Immature natural killer cell (primary cell): Measurements from ENCODE around the gene PPP2R5C. TPM values are rescaled to one million over a fixed set of nuclear protein-coding genes. Genes with fewer than 3 reads are reported as not detected.

Experiments
- DNase-seq, 3 donors: peaks; one replicate each; pipeline ENCODE4 v3.0.0; 2022; ENCODE audit warnings: mixed read lengths in 1 of 3
- H3K27ac Mint-ChIP-seq, 6 donors: one replicate each; pipeline ENCODE4 v1.8.0; 2020; ENCODE audit warnings: mixed read lengths in 6 of 6, mild to moderate bottlenecking in 5 of 6, inconsistent platforms in 4 of 6, moderate library complexity in 3 of 6
- H3K27me3 Mint-ChIP-seq, 3 donors: one replicate each; pipeline ENCODE4 v1.8.0; 2020 to 2021; ENCODE audit warnings: low read depth in 3 of 3, mild to moderate bottlenecking in 3 of 3, mixed read lengths in 3 of 3, moderate library complexity in 3 of 3, inconsistent platforms in 1 of 3
- H3K36me3 Mint-ChIP-seq, 3 donors: one replicate each; pipeline ENCODE4 v1.8.0; 2020; ENCODE audit warnings: mixed read lengths in 3 of 3, inconsistent platforms in 2 of 3, mild to moderate bottlenecking in 2 of 3
- H3K4me1 Mint-ChIP-seq, 2 donors: one replicate each; pipeline ENCODE4 v1.8.0; 2020; ENCODE audit warnings: inconsistent platforms in 2 of 2, mild to moderate bottlenecking in 2 of 2, mixed read lengths in 2 of 2, moderate library complexity in 1 of 2
- H3K4me3 Mint-ChIP-seq, 5 donors: one replicate each; pipeline ENCODE4 v1.8.0; 2020; ENCODE audit warnings: mild to moderate bottlenecking in 5 of 5, mixed read lengths in 5 of 5, inconsistent platforms in 3 of 5, moderate library complexity in 3 of 5
- H3K9me3 Mint-ChIP-seq, 6 donors: one replicate each; pipeline ENCODE4 v1.8.0; 2020; ENCODE audit warnings: mild to moderate bottlenecking in 6 of 6, mixed read lengths in 6 of 6, inconsistent platforms in 4 of 6, moderate library complexity in 3 of 6
- polyA plus RNA-seq, 3 donors: library from polyadenylated mRNA; unstranded; fragments of 300-500 nt; fragmentation: Illumina TruSeq; gene quantifications; one replicate each; pipeline ENCODE4 v1.2.3, GENCODE V29; 2021

Gene PPP2R5C
- polyA plus RNA-seq, 3 donors from 2014 or later = 214 to 250 (median 236) TPM

DNA sequence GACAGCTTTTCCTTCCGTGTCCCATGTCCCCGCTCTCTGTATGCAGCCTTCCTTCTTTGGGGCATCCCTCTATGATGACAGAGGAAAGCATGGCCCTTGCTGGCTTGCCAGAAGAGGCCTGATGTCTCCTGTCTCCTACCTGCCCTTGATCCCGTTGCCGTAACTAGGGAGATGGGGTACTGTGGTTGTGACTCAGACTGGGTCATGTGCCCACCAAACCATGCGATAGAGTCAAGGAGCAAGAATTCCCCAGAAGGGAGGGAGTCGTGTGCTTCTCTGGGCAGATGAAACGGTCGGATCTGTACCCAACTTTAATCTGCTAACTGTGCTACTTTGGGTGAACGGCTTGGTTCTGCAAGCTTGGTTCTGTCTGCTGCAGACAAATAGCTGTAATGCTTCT, 103.8 kb downstream of the PPP2R5C start:
- no peak for DNase-seq
- Mint-ChIP-seq H3K27me3 (peaks cover 2% of the 10 kb centered on the region in 3 donors), H3K4me1 (peaks cover 59 to 81% of the 10 kb centered on the region in 2 donors), H3K27ac (peak overlapping the region; percentile 61 to 81 (median 73)), H3K9me3 (no peaks in the 10 kb centered on the region), H3K4me3 (no peak overlapping the region), H3K36me3 (peaks cover 8 to 23% (median 23%) of the 10 kb centered on the region in 3 donors)

DNA sequence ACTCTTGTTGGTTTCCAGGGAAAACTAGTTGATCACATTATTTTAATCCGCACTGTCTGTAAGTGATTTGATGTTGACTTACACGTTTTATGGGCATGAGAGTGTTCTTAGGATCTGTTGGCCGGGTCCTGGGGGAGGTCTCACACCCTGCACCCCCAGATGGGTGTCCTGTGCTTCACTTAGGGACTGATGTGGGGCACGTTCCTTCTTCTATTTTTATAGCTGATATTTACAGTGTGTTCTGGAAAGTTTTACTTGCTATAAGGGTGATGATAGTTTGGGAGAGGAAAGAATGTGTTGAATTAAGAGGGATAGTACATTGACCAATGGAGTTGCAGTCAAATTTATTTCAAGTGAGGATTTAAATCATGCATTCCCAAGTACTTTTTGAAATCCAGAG, 106.3 kb downstream of the PPP2R5C start:
- Mint-ChIP-seq H3K9me3 (no peaks in the 10 kb centered on the region), H3K36me3 (peaks cover 4 to 9% (median 5%) of the 10 kb centered on the region in 3 donors), H3K4me3 (no peak overlapping the region), H3K4me1 (peaks cover 62 to 83% of the 10 kb centered on the region in 2 donors), H3K27me3 (peaks cover 0 to 2% (median 2%) of the 10 kb centered on the region in 3 donors), H3K27ac (peak overlapping the region; percentile 50 to 90 (median 70))
- no peak for DNase-seq

DNA sequence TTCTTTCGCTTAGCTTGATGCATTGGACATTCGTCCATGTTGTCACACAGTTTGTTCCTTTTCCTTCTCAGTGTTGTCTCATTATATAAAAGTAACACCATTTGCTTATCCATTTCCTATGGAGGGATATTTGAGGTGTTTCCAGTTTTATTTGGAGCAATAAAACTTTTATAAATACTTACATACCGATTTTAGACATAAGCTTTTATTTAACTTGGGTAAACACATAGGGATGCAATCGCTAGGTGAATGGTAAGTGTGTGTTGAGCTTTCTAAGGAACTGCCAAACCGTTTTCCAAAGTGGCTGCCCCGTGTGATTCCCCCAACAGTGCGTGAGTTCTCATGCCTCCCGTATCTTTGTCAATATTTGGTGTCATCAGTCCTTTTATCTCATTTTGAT, 107.7 kb downstream of the PPP2R5C start:
- Mint-ChIP-seq H3K4me3 (no peak overlapping the region), H3K27me3 (peaks cover 0 to 4% (median 2%) of the 10 kb centered on the region in 3 donors), H3K4me1 (peaks cover 68 to 87% of the 10 kb centered on the region in 2 donors), H3K9me3 (no peaks in the 10 kb centered on the region), H3K36me3 (peaks cover 4 to 9% (median 5%) of the 10 kb centered on the region in 3 donors), H3K27ac (peak overlapping the region; percentile 64 to 86 (median 77))
- DNase-seq = no peak

DNA sequence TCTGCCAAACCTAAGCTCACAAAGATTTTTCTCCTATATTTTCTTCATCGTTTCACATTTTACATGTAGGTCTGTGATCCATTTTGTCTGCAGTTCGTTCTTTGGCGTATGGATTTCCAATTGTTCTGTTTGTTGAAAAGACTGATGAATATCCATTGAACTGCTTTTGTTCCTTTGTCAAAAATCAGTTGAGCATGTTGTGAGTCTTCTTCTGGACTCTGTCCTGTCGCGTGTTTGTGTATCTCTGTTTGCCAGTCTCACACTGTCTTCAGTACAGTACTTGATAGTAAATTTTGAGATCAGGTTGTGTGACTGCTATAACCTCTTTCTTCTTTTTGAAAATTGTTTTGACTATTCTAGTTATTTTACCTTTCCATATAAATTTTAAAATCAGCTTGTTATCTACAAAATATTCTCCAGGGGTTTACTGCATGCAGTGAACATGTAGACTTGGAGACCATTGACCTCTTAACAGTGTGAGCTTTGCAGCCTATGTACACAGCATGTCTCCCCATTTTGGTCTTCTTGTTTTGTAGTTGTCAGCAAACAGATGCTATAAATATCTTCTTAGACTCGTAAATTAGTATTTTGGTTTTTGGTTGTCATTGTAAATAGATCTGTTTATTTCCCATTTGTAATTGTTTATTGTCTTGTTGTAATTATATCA, 108.9 kb downstream of the PPP2R5C start:
- Mint-ChIP-seq H3K27me3 (peaks cover 0 to 4% (median 0%) of the 10 kb centered on the region in 3 donors), H3K4me3 (no peak overlapping the region), H3K9me3 (no peaks in the 10 kb centered on the region), H3K27ac (peak overlapping the region; percentile 64 to 83 (median 69)), H3K36me3 (peaks cover 4 to 6% (median 4%) of the 10 kb centered on the region in 3 donors), H3K4me1 (peaks cover 66 to 82% of the 10 kb centered on the region in 2 donors)
- DNase-seq = no peak

DNA sequence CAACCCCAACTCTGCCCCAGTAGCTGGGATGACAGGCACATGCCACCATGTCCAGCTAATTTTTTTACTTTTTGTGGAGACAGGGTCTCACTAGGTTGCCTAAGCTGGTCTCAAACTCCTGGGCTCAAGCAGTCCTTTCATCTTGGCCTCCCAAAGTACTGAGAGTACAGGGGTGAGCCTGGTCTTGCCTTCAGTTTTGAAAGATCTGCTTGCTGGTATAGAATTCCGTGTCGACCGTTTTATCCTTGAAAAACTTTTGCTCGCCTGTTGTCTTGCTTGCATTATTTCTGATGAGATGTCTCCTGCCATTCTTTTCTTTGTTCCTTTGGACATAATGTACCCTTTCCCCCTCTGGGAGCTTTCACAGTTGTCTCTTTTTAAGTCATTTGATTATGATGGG, 110.8 kb downstream of the PPP2R5C start:
- H3K9me3 Mint-ChIP-seq = no peaks in the 10 kb centered on the region
- H3K4me3 Mint-ChIP-seq = peak overlapping the region in 1 of 5 donors; percentile 31
- DNase-seq = no peak
- H3K27me3 Mint-ChIP-seq = peaks cover 4 to 12% (median 10%) of the 10 kb centered on the region in 3 donors
- peak overlapping the region; percentile 64 to 82 (median 70) for H3K27ac Mint-ChIP-seq
- H3K4me1 Mint-ChIP-seq = peaks cover 85 to 94% of the 10 kb centered on the region in 2 donors
- peaks cover 4 to 6% (median 4%) of the 10 kb centered on the region in 3 donors for H3K36me3 Mint-ChIP-seq

DNA sequence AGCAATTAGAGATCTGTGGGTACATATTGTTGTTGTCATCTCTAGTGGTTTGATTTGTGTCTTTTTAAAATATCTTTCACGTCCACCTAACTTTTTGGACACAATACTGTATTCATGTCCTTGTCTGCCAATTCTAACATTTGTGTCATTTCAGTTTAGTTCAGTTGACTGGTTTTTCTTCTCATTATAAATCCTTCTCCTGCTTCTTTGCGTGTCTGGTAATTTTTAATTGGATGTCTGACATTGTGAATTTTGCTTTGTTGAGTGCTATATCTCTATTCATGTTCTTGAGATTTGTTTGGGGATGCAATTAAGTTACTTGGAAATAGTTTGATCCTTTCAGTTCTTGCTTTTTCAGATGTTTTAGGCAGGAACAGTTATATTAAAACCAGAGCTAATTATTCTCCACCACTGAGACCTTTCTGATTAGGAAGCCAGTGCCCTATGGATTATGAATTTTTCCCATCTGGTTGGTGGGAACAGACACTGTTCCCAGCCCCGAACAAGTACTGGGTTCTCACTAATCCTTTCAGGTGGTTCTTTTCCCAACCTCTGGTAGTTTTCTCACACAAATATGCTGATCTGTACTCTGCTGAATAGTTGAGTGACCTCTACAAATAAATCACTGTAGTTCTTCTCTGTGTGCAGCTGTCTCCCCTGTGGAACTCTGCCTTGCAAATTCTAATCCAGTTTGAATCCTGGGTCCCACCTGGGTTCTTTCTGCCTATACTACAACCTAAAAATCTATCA, 111.7 kb downstream of the PPP2R5C start:
- Mint-ChIP-seq H3K9me3 (no peaks in the 10 kb centered on the region), H3K27ac (peak overlapping the region; percentile 64 to 82 (median 70)), H3K27me3 (peaks cover 9 to 20% (median 14%) of the 10 kb centered on the region in 3 donors), H3K4me3 (peak overlapping the region in 1 of 5 donors; percentile 53), H3K4me1 (peaks cover 91 to 96% of the 10 kb centered on the region in 2 donors), H3K36me3 (peaks cover 0 to 12% (median 6%) of the 10 kb centered on the region in 3 donors)
- no peak for DNase-seq

DNA sequence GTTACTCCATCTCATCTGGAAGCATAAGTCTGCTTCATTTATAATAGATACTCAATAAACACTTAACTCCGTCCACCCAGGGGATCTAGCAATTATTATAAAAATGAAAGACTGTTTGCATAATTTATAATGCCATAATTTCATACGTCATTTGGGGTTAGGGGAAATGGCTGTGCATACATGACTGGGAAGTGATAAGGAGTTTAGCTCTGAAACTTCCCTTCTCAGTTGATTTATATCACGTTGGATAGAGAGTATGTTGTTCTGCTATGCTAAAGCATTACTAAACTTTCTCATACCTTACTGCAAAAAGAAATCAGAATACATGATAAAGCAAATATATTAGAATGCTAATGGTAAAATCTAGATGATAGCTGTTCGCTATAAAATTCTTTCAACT, 112.5 kb downstream of the PPP2R5C start:
- Mint-ChIP-seq H3K9me3 (no peaks in the 10 kb centered on the region), H3K4me1 (peaks cover 94 to 96% of the 10 kb centered on the region in 2 donors), H3K27me3 (peaks cover 9 to 27% (median 19%) of the 10 kb centered on the region in 3 donors), H3K36me3 (peaks cover 0 to 10% (median 6%) of the 10 kb centered on the region in 3 donors), H3K4me3 (peak overlapping the region in 1 of 5 donors; percentile 1), H3K27ac (peak overlapping the region; percentile 41 to 76 (median 67))
- DNase-seq = no peak

DNA sequence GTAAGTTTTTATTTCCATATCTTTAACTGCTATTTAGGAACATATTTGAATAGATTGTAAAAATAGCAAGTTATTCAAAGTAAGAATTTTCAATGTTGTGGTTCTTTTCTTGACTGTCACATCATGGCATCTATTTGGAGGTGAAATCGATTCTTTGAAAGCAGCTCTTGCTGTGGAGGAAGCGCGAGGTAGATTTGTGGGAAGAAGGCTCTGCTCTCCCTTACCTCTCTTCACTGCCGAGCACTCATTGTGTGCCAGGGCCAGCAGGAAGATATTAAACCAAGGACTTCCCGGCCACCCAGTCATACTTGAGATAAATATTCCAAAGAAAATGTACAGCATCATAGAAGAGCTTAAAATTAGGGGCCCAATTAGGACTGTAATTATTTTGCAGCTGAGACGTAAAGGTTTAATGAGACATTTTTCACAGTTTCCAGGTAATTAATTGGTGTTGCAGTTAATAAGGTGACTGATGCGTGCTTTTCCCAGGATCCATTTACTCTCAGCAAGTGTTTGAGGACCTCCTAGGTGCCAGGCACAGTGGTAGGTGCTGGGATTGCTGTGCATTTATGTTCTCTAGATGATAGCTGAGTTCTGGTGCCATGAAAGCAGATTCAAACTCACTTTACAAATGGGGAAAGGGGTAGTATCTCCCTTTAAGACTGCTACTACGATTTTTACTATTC, 113.7 kb downstream of the PPP2R5C start:
- peak overlapping the region in 2 of 5 donors; percentile 32 to 48 for H3K4me3 Mint-ChIP-seq
- no peak for DNase-seq
- no peaks in the 10 kb centered on the region for H3K9me3 Mint-ChIP-seq
- peak overlapping the region; percentile 93 to 98 (median 96) for H3K27ac Mint-ChIP-seq
- H3K4me1 Mint-ChIP-seq = peaks cover 94 to 96% of the 10 kb centered on the region in 2 donors
- peaks cover 0 to 8% (median 6%) of the 10 kb centered on the region in 3 donors for H3K36me3 Mint-ChIP-seq
- peaks cover 9 to 27% (median 19%) of the 10 kb centered on the region in 3 donors for H3K27me3 Mint-ChIP-seq

DNA sequence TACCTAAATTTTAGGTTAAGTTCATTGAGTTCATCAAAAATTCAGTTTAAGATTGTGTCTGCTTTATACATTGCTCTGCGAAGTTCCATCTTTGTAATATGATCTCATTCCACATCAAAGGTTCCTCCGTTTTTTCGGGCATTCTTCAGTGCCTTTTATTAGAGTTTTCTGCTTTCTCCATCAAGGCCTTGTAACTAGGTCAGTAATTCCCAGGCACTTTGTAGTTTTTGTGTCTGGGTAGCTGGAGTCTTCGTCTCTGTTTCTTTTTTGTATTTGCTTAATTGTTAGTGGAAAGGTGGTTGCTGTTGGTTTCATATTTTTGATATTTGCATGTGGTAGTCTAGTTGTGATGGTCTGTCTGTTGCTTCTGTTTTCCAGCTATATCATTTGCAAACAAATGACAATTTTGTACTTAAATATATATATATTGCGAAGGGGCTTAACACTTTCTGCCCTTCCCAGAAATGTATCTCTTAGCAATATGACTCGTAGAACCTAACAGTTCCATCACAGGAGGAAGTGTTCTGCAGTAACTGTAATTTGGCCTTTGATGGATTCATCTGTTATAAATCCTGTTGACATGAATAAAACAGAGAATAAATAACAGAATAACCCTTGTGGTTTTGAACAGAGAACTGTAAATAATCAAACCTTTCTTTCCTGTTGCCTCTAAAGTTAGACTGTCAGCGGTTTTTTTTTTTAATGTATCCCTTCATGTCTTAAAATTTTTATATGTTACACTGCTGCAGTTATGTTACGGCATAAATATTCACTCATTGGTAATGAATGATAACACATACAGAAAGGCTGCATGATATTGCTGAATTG, 114.4 kb downstream of the PPP2R5C start:
- peak overlapping the region; percentile 93 to 98 (median 96) for H3K27ac Mint-ChIP-seq
- H3K27me3 Mint-ChIP-seq = peaks cover 9 to 27% (median 20%) of the 10 kb centered on the region in 3 donors
- peaks cover 95 to 96% of the 10 kb centered on the region in 2 donors for H3K4me1 Mint-ChIP-seq
- peaks cover 0 to 8% (median 6%) of the 10 kb centered on the region in 3 donors for H3K36me3 Mint-ChIP-seq
- DNase-seq = no peak
- peak overlapping the region; percentile 48 to 77 (median 70) for H3K4me3 Mint-ChIP-seq
- no peaks in the 10 kb centered on the region for H3K9me3 Mint-ChIP-seq

DNA sequence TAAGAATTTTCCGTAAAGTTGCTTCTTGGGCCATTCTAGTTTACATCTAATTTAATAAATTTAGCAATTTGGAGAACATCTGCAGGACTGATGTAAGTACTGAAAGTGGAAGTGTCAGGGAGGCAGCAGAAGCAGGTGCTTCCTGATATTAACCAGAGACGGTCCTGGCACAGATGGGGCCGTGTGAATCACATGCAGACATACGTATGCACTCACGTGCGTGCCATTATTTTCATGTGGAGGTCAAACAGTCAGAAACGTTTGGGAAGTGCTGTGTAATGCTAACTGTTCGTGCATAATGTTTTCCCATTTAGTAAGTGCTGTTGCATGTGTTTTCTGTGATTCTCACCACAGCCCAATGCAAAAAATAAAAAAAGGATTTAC, 115.0 kb downstream of the PPP2R5C start:
- peaks cover 0 to 10% (median 8%) of the 10 kb centered on the region in 3 donors for H3K36me3 Mint-ChIP-seq
- H3K4me3 Mint-ChIP-seq = peak overlapping the region; percentile 48 to 77 (median 70)
- peaks cover 94 to 96% of the 10 kb centered on the region in 2 donors for H3K4me1 Mint-ChIP-seq
- DNase-seq = peak; percentile 73 to 78 (median 77)
- H3K27ac Mint-ChIP-seq = peak overlapping the region; percentile 93 to 98 (median 96)
- peaks cover 9 to 27% (median 22%) of the 10 kb centered on the region in 3 donors for H3K27me3 Mint-ChIP-seq
- no peaks in the 10 kb centered on the region for H3K9me3 Mint-ChIP-seq

DNA sequence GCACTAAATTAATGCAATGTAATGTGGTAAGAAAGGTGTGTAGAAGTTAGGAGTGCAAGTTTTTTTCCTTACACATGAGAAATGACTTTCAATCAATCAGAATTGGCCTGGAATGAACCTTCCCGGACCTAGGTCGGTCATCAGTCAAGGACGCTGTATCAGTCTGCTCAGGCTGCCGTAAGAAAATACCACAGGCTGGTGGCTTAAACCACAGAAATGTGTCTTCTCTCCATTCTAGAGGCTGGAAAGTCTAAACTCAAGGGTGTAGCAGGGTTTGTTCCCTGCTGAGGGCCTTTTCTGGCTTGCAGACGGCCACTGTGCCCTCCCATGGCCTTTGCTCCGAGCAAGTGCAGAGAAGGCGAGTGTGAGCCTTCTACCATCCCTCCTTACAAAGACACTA, 116.3 kb downstream of the PPP2R5C start:
- peak; percentile 50 to 59 (median 54) for DNase-seq
- peaks cover 9 to 27% (median 25%) of the 10 kb centered on the region in 3 donors for H3K27me3 Mint-ChIP-seq
- no peaks in the 10 kb centered on the region for H3K9me3 Mint-ChIP-seq
- H3K36me3 Mint-ChIP-seq = peaks cover 0 to 20% (median 16%) of the 10 kb centered on the region in 3 donors
- H3K4me1 Mint-ChIP-seq = peaks cover 94 to 96% of the 10 kb centered on the region in 2 donors
- H3K4me3 Mint-ChIP-seq = peak overlapping the region; percentile 54 to 77 (median 71)
- peak overlapping the region; percentile 93 to 98 (median 96) for H3K27ac Mint-ChIP-seq

DNA sequence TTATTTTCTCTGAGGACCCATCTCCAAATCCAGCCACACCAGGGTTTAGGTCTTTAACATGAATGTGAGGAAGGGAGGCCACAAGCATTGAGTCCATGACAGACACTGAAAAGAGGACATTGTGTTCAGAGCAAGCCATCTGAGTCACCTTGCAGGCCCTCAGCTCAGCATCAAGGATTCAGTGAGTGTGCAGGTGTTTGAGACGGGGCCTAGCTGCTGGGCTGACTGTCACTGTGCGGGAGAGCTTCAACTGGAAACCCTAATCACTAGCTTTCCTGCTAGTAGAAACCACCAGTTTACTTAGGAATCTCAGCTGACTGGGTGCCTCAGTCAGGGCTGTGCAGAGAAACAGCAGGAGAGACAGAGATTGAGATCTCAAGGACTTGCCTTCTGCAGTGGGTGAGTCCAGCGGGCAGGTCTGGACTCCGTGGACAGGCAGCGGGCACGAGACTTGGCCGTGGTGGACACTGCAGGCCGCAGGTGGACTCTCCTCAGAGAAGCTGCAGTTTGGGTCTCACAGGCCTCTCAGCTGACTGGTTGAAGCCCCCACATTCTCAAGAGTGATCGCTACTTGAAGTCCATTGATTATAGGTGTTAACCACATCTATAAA, 116.8 kb downstream of the PPP2R5C start:
- peak overlapping the region; percentile 93 to 98 (median 96) for H3K27ac Mint-ChIP-seq
- H3K9me3 Mint-ChIP-seq = no peaks in the 10 kb centered on the region
- H3K4me3 Mint-ChIP-seq = peak overlapping the region; percentile 54 to 77 (median 71)
- peaks cover 92 to 96% of the 10 kb centered on the region in 2 donors for H3K4me1 Mint-ChIP-seq
- no peak for DNase-seq
- peaks cover 0 to 26% (median 16%) of the 10 kb centered on the region in 3 donors for H3K36me3 Mint-ChIP-seq
- H3K27me3 Mint-ChIP-seq = peaks cover 9 to 25% (median 25%) of the 10 kb centered on the region in 3 donors
